OCI-LY3 (cell line): Measurements from ENCODE around the gene CHCHD4.

Experiments
- CTCF ChIP-seq: fragments of 200-600, 300-600 bp; sonication (generic); IDR thresholded peaks from 2 replicates; pipeline ENCODE4 v1.5.1; 2014; ENCODE audit warnings: antibody characterized with exemption, low read length, low read depth
- EZH2phosphoT487 ChIP-seq: fragments of 200-600 bp; shearing (Covaris generic); IDR thresholded peaks from 2 replicates; pipeline ENCODE4 v1.6.1; 2018; ENCODE audit warnings: antibody characterized with exemption, mixed run types, low read depth

GRCh38 chr3:14146381-14147065 lies 21.9 kb upstream of the CHCHD4 start:
- TF ChIP-seq CTCF (no peak), EZH2phosphoT487 (no peak)
